SKM-1 treated with dmso at 0.1 percent for 144 hours (cell line): ENCODE data around the gene PTGFR.

Experiments
- DNase-seq: peaks from one replicate; lab custom pipeline; 2025; ENCODE audit not compliant: unreplicated experiment; lab: John Stamatoyannopoulos, UW

The PTGFR gene

GRCh38 chr1:78519446-78519845 is 28.7 kb downstream of the PTGFR start:
- DNase-seq = no peak

GRCh38 chr1:78520216-78520615 is 29.4 kb downstream of the PTGFR start:
- no peak for DNase-seq

- no peak for DNase-seq
These were observed 30.1 kb downstream of the PTGFR start for GRCh38 chr1:78520843-78521242.

- DNase-seq = no peak
These were observed 31.4 kb downstream of the PTGFR start for GRCh38 chr1:78522136-78522535.

DNA sequence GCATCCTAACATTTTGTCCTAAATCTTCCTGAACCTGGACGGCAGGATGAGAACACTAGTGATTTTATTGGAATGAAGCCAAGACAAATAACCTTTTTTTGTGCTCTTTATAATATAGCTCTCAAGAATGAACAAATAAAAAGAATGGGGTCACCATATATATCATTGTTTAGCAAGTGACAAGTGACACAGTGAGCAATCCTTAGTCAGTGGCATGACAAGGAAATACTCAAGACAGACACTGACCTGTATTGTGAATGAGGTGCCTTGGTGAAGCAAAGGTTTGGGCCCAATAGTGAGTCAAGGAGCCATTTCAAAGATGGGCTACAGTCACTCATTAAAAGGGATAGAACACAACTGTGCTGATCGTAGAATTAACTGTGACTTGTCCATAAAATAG is 35.7 kb downstream of the PTGFR start:
- no peak for DNase-seq

DNA sequence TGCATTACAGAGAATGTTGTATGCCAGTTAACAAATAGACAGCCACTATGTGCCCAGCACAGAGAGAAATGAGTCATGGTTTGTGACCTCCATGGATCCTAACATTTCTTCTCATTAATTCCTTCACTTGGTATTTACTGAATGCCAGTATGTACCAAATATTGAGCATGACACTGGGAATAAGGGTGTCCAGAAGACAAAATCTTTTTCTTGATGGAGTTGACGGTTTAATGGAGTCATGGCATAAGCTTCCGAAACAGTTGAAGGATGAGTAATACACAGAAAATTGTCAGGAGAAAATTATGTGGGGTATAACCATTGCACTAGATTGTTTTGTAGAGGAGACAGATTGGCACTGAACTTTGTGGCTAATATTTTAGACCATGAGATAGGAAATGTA is 36.9 kb downstream of the PTGFR start:
- no peak for DNase-seq

DNA sequence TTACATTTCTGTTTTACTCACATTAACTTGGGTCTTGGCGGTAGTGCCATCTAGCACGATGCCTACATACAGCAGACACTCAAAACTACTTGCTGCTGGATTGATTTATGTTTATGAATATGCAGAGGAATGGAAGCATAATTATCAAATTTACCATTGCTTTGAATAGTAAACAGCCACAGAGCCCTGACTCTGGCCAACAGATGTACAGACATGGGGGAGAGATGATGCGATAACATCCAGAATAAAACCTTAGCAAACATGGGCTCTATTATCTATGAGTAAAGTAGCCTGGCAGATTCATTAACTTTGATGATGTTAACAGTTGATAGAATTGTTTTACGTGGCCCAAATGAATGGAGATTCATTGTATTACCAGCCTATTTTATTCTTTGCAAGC is 42.8 kb downstream of the PTGFR start:
- no peak for DNase-seq

DNA sequence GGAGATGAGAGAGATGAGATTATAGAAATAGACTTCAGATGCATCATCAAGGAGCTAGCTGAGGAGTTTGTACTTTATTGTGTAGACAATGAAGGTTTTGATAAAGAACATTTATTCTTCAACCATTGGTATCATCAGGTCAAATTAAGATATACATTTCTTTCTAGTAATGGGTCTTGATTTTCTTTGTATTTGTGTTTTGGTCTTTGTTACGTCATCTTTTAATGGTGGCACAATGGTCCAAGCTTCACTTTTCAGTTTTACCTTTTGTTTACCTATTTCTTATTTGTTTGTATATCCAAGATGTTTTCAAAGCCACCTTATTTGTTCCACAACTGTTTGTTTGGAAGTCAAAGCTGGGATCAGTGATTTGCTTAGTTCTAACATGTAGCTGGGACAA is 44.5 kb downstream of the PTGFR start:
- DNase-seq = no peak

DNA sequence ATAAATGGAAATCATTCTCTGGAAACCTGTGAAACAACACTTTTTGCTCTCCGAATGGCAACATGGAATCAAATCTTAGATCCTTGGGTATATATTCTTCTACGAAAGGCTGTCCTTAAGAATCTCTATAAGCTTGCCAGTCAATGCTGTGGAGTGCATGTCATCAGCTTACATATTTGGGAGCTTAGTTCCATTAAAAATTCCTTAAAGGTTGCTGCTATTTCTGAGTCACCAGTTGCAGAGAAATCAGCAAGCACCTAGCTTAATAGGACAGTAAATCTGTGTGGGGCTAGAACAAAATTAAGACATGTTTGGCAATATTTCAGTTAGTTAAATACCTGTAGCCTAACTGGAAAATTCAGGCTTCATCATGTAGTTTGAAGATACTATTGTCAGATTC is 45.7 kb downstream of the PTGFR start:
- DNase-seq = no peak

DNA sequence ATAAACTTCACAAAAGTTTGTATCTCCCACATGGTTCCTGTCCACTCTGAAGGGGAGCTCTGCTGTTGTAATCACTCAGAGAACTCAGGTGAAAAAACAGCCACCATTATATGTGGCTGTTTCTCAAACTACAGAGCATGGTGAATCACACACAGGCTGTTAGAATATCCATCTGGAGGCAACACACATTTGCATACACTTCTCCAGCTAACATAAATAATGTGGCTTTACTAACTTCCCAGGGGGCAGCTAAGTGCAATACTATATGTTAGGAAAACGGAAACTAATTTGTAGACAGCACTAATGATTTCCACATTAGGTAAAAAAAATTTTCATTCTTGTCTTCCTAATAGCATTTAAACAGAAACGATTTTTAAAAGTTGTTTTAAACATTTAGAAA is 49.3 kb downstream of the PTGFR start:
- DNase-seq = no peak

DNA sequence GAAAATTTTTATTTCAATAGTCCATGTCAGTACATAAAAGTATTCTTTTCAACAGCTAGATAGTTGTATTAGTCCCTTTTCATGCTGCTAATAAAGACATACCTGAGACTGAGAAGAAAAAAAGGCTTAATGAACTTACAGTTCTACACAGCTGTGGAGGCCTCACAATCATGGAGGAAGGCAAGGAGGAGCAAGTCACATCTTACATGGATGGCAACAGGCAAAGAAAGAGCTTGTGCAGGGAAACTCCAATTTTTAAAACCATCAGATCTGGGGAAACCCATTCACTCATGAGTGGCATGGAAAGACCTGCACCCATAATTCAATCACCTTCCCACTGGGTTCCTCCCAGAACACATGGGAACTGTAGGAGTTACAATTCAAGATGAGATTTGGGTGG is 50.7 kb downstream of the PTGFR start:
- DNase-seq = no peak

DNA sequence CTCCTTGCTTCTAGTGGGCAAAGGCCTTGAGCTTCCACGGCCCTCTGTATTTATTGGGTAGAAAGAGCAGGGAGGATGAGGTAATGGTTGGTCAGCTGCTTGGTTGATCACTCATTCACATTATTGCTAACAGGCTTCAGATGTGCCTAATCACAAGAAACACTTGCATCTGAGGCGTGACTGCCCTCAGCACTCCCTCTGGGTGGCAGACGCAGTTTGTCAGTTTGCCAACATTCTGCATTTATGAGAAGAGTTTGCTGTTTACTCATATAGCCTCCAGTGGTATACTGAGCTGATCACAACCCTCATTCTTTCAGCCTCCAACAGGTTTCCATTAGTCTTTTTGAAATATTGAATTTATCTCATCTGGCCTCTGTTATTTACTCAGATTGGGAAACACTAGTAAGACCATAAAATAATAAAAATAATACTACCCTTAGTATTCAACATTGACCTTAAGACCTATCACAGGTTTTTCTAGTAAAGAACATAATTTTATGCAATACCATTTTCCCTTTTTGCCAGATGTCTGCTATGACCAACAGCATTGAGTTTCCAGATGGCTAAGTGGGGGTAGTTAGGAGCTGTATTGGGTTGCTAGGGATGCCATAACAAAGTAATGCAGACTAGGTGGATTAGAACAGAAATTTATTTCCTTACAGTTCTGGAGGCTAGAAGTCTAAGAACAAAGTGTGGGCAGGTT is 53.3 kb downstream of the PTGFR start:
- no peak for DNase-seq

- no peak for DNase-seq
These were observed 56.3 kb downstream of the PTGFR start for GRCh38 chr1:78547081-78547480.

DNA sequence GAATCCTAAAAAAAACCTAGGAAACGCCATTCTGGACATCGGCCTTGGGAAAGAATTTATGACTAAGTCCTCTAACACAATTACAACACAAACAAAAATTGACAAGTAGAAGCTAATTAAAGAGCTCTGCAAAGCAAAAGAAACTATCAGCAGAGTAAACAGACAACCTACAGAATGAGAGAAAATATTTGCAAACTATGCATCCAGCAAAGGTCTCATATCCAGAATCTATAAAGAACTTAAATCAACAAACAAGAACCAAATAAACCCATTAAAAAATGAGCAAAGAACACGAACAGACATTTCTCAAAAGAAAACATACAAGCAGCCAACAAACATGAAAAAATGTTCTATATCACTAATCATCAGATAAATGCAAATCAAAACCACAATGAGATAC is 58.6 kb downstream of the PTGFR start:
- no peak for DNase-seq

DNA sequence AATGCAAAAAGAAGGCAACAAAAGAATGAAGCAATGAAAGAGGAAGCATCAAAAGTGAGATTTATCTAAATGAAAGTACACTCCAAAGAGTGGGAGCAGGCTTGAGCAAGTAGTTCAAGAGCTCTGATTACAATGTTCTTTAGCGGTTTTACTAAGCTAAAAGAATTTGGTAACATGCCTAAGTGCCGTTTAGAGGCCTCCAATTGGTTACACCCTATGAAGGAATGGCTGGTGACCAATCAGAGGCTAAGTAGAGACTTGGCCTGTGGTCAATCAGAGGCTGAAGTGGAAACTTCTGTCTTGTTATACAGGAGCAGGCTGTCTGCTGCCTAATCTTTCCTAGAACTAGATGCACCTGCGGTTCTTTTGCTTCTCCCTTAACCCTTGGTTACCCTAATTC is 59.1 kb downstream of the PTGFR start:
- no peak for DNase-seq

- DNase-seq = peak; percentile 20
These were observed 63.1 kb downstream of the PTGFR start for GRCh38 chr1:78553859-78554258.

DNA sequence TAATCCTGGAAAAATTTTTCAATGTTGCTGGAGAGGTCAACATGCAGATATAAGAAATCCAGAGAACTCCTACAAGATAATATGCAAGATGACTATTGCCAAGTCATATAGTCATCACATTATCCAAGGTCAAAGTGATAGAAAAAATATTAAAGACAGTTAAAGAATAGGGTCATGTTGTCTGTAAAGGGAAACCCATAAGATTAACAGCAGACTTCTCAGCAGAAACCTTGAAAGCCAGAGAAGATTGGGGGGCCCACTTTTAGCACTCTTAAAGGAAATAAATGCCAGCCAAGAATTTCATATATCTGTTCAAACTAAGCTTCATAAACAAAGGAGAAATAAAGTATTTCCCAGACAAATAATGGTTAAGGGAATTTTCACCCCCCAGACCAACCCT is 64.1 kb downstream of the PTGFR start:
- DNase-seq = no peak

GRCh38 chr1:78559680-78560079 is 68.9 kb downstream of the PTGFR start:
- no peak for DNase-seq

DNA sequence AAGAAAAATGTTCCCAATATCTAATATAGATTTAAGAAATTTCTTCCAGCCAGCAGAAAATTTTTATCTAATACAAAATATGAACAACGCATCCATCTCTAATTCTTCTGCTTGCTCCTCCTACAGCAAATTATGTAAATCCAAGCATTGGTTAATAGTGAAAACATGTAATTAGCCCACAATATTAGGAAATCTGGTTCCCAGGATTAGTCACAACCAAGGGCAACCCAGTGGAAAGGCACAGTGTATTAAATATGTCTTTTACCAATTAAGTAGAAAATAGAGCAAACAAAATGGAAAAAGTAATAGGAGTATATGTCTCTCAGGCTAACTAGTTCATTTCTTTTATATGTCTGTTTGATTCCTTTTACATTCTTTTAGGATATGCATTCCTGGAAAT is 70.0 kb downstream of the PTGFR start:
- no peak for DNase-seq

- DNase-seq = peak; percentile 84
These were observed 71.1 kb downstream of the PTGFR start for GRCh38 chr1:78561856-78562255.

- DNase-seq = no peak
These were observed 74.6 kb downstream of the PTGFR start for GRCh38 chr1:78565393-78565792.

DNA sequence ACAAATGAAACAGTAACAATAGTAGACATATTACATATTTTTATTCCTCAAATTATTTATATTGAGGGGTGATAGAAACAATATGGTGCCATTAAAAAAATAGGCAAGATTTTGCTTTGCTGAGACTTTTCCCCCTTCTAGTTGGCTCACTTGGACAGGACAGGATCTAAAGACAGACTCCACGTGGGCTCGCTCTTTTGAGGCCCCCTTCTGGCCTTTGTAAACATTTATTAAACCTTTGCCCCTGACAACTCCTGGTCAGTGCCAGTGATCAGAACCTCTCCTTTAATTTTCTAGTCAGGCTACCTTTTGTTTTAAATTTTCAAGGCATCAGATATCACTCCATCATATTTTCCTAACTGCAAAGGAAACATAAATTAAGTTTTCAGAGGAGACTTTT is 79.8 kb downstream of the PTGFR start:
- no peak for DNase-seq

- no peak for DNase-seq
These were observed 86.7 kb downstream of the PTGFR start for GRCh38 chr1:78577257-78578100.
